PC-9 (cell line): Measurements from ENCODE around the gene MYCBPAP. TPM values are rescaled to one million over a fixed set of nuclear protein-coding genes. Genes with fewer than 3 reads are reported as not detected.
A peak's percentile ranks its signal among the peaks of the same experiment; 100 is the strongest.

Experiments
- BruUV-seq: library from RNA; stranded (reverse); fragments of 400-500 nt; replicated peaks from 2 replicates; lab custom pipeline; 2021; lab: Mats Ljungman, UMichigan
- CTCF ChIA-PET: fragments of 300-600 bp; sonication (Branson Sonifier 250); formaldehyde crosslinking; loops from one replicate; lab custom pipeline; 2022; ENCODE audit warnings: antibody characterized with exemption; lab: Charles Lee
- POLR2A ChIA-PET: fragments of 300-600 bp; sonication (Branson Sonifier 250); formaldehyde crosslinking; loops from one replicate; lab custom pipeline; 2022; ENCODE audit warnings: antibody characterized with exemption; ENCODE audit not compliant: unreplicated experiment; lab: Charles Lee
- DNase-seq, 2 experiments: peaks; one replicate each; pipeline versions ENCODE4 v3.0.0 to v3.0.0-alpha.2; 2015 to 2022; ENCODE audit warnings: mixed read lengths in 1 of 2
- H2AFZ ChIP-seq: fragments of 200-600 bp; sonication (generic); 2 replicates; pipeline ENCODE4 v1.8.1; 2017; ENCODE audit warnings: antibody characterized with exemption
- H3F3A ChIP-seq: fragments of 200-600 bp; sonication (generic); 2 replicates; pipeline ENCODE4 v1.8.1; 2017; ENCODE audit warnings: antibody characterized with exemption, mild to moderate bottlenecking, low read depth; ENCODE audit not compliant: insufficient read depth
- H3K27ac ChIP-seq: fragments of 200-600 bp; sonication (generic); 2 replicates; pipeline ENCODE4 v1.6.1; 2016; ENCODE audit warnings: mixed run types
- H3K27me3 ChIP-seq: fragments of 200-600 bp; sonication (generic); 2 replicates; pipeline ENCODE4 v1.6.1; 2016; ENCODE audit warnings: low read depth, mixed run types; ENCODE audit not compliant: insufficient read depth
- H3K36me3 ChIP-seq: fragments of 200-600 bp; sonication (generic); 2 replicates; pipeline ENCODE4 v1.6.1; 2016; ENCODE audit warnings: low read depth, mixed run types
- H3K4me1 ChIP-seq: fragments of 200-600 bp; sonication (generic); replicated peaks from 2 replicates; pipeline ENCODE4 v1.6.1; 2016; ENCODE audit warnings: mixed run types; ENCODE audit not compliant: insufficient read depth
- H3K4me2 ChIP-seq: fragments of 200-600 bp; sonication (generic); 2 replicates; pipeline ENCODE4 v1.6.1; 2017; ENCODE audit warnings: mixed run types
- H3K4me3 ChIP-seq: fragments of 200-600 bp; sonication (generic); 2 replicates; pipeline ENCODE4 v1.6.1; 2016; ENCODE audit warnings: mixed run types
- H3K79me2 ChIP-seq: fragments of 200-600 bp; sonication (generic); 2 replicates; pipeline ENCODE4 v1.6.1; 2017; ENCODE audit warnings: low read depth, mixed run types
- H3K9me2 ChIP-seq: fragments of 200-600 bp; sonication (generic); 2 replicates; pipeline ENCODE4 v1.8.1; 2017; ENCODE audit warnings: mild to moderate bottlenecking; ENCODE audit not compliant: insufficient read depth
- H3K9me3 ChIP-seq: fragments of 200-600 bp; sonication (generic); 2 replicates; pipeline ENCODE4 v1.8.1; 2016; ENCODE audit warnings: low read depth; ENCODE audit not compliant: insufficient read depth
- H4K20me1 ChIP-seq: fragments of 200-600 bp; sonication (generic); 2 replicates; pipeline ENCODE4 v1.8.1; 2017; ENCODE audit not compliant: insufficient read depth
- CTCF ChIP-seq: fragments of 200-600 bp; sonication (generic); conservative IDR thresholded peaks from 2 replicates; pipeline ENCODE4 v1.6.1; 2017; ENCODE audit warnings: mixed run types, antibody characterized with exemption, mild to moderate bottlenecking, moderate library complexity
- EZH2 ChIP-seq: fragments of 200-600 bp; sonication (generic); IDR thresholded peaks from 2 replicates; pipeline ENCODE4 v1.8.0; 2017; ENCODE audit warnings: antibody characterized with exemption, low read depth
- intact Hi-C: fragments of 100-400 bp; cut with micrococcal nuclease; formaldehyde crosslinking; loops from one replicate; pipeline ENCODE4 v1.10.0; 2022; ENCODE audit not compliant: unreplicated experiment
- total RNA-seq: library from RNA; stranded (reverse); gene quantifications from 2 replicates; pipeline ENCODE4 v1.2.3, GENCODE V29; 2021

The MYCBPAP gene
- total RNA-seq, 1 experiment from 2014 or later = 4.9 TPM

DNA sequence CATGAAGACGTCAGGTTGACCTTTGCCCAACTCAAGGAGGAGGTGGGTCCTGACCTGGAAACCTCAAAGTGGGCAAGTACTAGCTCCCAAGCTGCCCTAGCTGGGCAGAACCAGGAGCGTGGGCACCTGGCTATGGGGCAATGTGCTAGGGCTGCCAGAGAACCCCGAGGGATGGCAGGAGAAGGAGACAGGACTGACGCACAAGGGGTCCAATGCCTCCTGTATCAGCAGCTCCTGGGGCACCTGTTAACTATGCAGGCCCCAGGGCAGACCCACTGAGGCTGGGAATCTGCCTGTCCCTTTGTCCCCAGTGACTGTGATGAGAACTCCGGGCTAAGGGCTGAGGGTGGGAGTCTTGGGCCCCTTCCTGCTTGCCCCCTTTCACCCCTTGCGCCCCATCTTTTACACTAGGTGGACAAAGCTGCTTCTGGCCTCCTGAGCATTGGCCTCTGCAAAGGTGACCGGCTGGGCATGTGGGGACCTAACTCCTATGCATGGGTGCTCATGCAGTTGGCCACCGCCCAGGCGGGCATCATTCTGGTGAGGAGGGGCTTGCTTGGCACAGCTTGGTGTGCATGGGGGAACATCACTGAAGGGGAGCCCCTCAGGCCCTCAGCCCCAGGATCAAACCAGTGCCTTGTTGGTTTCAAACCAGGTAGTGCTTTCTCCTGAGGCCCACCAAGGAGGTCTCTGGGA is 47.3 kb upstream of the MYCBPAP start:
- H3F3A ChIP-seq = peaks cover 25% of the 10 kb centered on the region; the same call in 1 of the 2 replicates
- no peak overlapping the region for H2AFZ ChIP-seq
- intact Hi-C loops = no loop called here
- DNase-seq = no peak
- ChIA-PET CTCF (no interaction called here), POLR2A (no interaction called here)
- no peaks in the 10 kb centered on the region for H3K9me2 ChIP-seq
- H4K20me1 ChIP-seq = no peaks in the 10 kb centered on the region
- peaks cover 25% of the 10 kb centered on the region for H3K36me3 ChIP-seq
- H3K27ac ChIP-seq = no peak overlapping the region
- H3K79me2 ChIP-seq = peaks cover 13% of the 10 kb centered on the region; the same call in 1 of the 2 replicates
- H3K4me2 ChIP-seq = no peak overlapping the region
- no TSS peak for BruUV-seq
- H3K4me1 ChIP-seq = peaks cover 26% of the 10 kb centered on the region
- no peak for TF ChIP-seq CTCF
- H3K27me3 ChIP-seq = no peaks in the 10 kb centered on the region
- no peaks in the 10 kb centered on the region for H3K9me3 ChIP-seq
- H3K4me3 ChIP-seq = no peak overlapping the region

GRCh38 chr17:50461550-50462132 is 46.6 kb upstream of the MYCBPAP start:
- TF ChIP-seq CTCF = no peak
- Histone ChIP-seq H3F3A (peaks cover 29% of the 10 kb centered on the region; the same call in 1 of the 2 replicates), H3K27ac (no peak overlapping the region), H3K9me3 (no peaks in the 10 kb centered on the region), H3K9me2 (no peaks in the 10 kb centered on the region), H3K36me3 (peaks cover 25% of the 10 kb centered on the region), H3K4me3 (no peak overlapping the region), H3K79me2 (0 out of 2 replicates have a peak, but pooled peaks cover 12% of the 10 kb centered on the region), H4K20me1 (no peaks in the 10 kb centered on the region), H3K4me1 (peaks cover 26% of the 10 kb centered on the region), H3K4me2 (no peak overlapping the region), H2AFZ (no peak overlapping the region), H3K27me3 (no peaks in the 10 kb centered on the region)
- DNase-seq = no peak
- POLR2A ChIA-PET = no interaction called here
- CTCF ChIA-PET = no interaction called here
- BruUV-seq = no TSS peak
- intact Hi-C loops = no loop called here

DNA sequence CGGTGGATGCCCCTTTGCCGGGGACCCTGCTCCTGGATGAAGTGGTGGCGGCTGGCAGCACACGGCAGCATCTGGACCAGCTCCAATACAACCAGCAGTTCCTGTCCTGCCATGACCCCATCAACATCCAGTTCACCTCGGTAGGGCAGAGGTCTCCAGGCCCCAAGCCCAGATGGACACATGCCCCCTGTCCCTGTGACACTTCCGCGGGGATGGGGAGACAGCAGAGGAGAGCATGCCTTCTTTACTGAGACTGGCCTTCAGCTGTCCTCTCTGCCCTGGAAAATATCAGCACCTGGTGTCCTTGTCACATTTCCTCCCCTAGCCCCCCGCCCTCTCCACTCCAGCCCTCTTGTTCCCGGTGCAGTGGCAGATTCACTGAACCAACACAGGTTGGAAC is 45.8 kb upstream of the MYCBPAP start:
- Histone ChIP-seq H3K4me2 (no peak overlapping the region), H3K27ac (no peak overlapping the region), H3K9me3 (no peaks in the 10 kb centered on the region), H4K20me1 (no peaks in the 10 kb centered on the region), H3K9me2 (no peaks in the 10 kb centered on the region), H3K79me2 (0 out of 2 replicates have a peak, but pooled peaks cover 12% of the 10 kb centered on the region), H3F3A (peaks cover 31% of the 10 kb centered on the region; the same call in 1 of the 2 replicates), H3K27me3 (no peaks in the 10 kb centered on the region), H3K36me3 (peaks cover 18% of the 10 kb centered on the region; the same call in 1 of the 2 replicates), H2AFZ (no peak overlapping the region), H3K4me3 (no peak overlapping the region), H3K4me1 (peaks cover 25% of the 10 kb centered on the region)
- POLR2A ChIA-PET = no interaction called here
- DNase-seq = no peak
- CTCF ChIA-PET = no interaction called here
- no peak for TF ChIP-seq EZH2
- no peak for TF ChIP-seq CTCF
- intact Hi-C loops = no loop called here
- TSS peak; percentile 11 for BruUV-seq
